ENCODE data around the gene KDELR1. TPM values are rescaled to one million over a fixed set of nuclear protein-coding genes. Genes with fewer than 3 reads are reported as not detected.

Gene KDELR1
- total and polyA plus RNA-seq, 9 of the 15 experiments (the other 6 are each of a cell fraction or from before 2014, with no cell fraction given): 6.1 to 165 (median 58.5) TPM

DNA sequence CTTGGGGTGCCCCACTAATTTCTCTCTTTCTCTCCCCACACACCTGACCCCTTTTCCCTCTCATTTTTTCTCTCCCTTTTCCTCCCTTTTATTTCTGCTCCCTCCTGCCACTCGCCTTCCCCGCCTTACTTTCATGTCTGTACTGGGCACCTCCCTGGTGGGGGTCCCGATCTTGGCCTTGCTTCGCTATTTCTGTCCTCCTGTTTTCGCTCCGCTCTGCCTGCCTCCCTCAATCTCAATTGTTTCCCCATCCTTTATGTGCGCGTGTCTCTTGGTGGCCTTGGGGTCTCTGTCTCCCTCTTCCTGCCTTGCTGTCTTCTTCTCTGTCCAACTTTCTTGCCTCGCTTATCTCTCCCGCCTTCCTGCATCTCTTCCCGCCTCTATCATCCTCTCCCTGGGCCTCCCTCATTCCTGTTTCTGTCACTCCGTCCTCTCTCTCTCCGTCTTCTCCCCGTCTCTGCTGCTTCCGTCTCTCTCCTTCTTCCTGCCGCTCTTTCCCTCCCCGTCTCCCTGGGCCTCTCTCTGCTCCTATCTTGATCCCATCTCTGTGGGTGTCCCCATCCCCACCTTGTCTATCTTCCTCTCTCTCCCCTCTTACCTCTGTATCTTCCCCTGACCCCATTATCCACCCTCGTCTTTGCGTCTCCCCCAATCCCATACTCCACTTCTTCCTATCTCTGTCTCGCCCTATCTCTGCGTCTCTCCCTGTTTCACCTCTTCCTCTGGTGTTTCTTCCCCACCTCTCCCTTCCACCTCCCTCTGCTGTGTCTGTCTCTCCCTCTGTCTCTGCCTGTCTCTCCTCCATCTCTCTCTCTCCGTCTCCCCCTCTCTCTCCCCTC, 6.1 kb upstream of the KDELR1 start (continued):
- TF ChIP-seq, protein P1, sequence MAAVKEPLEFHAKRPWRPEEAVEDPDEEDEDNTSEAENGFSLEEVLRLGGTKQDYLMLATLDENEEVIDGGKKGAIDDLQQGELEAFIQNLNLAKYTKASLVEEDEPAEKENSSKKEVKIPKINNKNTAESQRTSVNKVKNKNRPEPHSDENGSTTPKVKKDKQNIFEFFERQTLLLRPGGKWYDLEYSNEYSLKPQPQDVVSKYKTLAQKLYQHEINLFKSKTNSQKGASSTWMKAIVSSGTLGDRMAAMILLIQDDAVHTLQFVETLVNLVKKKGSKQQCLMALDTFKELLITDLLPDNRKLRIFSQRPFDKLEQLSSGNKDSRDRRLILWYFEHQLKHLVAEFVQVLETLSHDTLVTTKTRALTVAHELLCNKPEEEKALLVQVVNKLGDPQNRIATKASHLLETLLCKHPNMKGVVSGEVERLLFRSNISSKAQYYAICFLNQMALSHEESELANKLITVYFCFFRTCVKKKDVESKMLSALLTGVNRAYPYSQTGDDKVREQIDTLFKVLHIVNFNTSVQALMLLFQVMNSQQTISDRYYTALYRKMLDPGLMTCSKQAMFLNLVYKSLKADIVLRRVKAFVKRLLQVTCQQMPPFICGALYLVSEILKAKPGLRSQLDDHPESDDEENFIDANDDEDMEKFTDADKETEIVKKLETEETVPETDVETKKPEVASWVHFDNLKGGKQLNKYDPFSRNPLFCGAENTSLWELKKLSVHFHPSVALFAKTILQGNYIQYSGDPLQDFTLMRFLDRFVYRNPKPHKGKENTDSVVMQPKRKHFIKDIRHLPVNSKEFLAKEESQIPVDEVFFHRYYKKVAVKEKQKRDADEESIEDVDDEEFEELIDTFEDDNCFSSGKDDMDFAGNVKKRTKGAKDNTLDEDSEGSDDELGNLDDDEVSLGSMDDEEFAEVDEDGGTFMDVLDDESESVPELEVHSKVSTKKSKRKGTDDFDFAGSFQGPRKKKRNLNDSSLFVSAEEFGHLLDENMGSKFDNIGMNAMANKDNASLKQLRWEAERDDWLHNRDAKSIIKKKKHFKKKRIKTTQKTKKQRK (IDR thresholded peaks at IDR 0.05; ENCODE audit: borderline replicate concordance, low read depth, low read length): no peak
- TF ChIP-seq CBX5 (IDR thresholded peaks at IDR 0.05; ENCODE audit: borderline replicate concordance, low read depth) (no peak), ESRRB (CRISPR knock-in tag; IDR thresholded peaks at IDR 0.05; ENCODE audit: borderline replicate concordance) (no peak), ILK (tag; IDR thresholded peaks at IDR 0.05; ENCODE audit: borderline replicate concordance, low read depth) (no peak), RBM39 (optimal IDR thresholded peaks at IDR 0.05; ENCODE audit: low read depth, low read length) (no peak), ZNF232 (CRISPR knock-in tag; IDR thresholded peaks at IDR 0.05) (no peak), E2F3 (CRISPR knock-in tag; IDR thresholded peaks at IDR 0.05) (no peak), ZBTB1 (CRISPR knock-in tag; IDR thresholded peaks at IDR 0.05; ENCODE audit: borderline replicate concordance, low read depth) (no peak), SMARCB1 (IDR thresholded peaks at IDR 0.05; ENCODE audit: insufficient read length, low read depth) (no peak)
- TF ChIP-seq, protein P2, sequence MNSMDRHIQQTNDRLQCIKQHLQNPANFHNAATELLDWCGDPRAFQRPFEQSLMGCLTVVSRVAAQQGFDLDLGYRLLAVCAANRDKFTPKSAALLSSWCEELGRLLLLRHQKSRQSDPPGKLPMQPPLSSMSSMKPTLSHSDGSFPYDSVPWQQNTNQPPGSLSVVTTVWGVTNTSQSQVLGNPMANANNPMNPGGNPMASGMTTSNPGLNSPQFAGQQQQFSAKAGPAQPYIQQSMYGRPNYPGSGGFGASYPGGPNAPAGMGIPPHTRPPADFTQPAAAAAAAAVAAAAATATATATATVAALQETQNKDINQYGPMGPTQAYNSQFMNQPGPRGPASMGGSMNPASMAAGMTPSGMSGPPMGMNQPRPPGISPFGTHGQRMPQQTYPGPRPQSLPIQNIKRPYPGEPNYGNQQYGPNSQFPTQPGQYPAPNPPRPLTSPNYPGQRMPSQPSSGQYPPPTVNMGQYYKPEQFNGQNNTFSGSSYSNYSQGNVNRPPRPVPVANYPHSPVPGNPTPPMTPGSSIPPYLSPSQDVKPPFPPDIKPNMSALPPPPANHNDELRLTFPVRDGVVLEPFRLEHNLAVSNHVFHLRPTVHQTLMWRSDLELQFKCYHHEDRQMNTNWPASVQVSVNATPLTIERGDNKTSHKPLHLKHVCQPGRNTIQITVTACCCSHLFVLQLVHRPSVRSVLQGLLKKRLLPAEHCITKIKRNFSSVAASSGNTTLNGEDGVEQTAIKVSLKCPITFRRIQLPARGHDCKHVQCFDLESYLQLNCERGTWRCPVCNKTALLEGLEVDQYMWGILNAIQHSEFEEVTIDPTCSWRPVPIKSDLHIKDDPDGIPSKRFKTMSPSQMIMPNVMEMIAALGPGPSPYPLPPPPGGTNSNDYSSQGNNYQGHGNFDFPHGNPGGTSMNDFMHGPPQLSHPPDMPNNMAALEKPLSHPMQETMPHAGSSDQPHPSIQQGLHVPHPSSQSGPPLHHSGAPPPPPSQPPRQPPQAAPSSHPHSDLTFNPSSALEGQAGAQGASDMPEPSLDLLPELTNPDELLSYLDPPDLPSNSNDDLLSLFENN (IDR thresholded peaks at IDR 0.05; ENCODE audit: low read depth in 2 of 2, low read length in 2 of 2): no peak
- TF ChIP-seq, protein P3, sequence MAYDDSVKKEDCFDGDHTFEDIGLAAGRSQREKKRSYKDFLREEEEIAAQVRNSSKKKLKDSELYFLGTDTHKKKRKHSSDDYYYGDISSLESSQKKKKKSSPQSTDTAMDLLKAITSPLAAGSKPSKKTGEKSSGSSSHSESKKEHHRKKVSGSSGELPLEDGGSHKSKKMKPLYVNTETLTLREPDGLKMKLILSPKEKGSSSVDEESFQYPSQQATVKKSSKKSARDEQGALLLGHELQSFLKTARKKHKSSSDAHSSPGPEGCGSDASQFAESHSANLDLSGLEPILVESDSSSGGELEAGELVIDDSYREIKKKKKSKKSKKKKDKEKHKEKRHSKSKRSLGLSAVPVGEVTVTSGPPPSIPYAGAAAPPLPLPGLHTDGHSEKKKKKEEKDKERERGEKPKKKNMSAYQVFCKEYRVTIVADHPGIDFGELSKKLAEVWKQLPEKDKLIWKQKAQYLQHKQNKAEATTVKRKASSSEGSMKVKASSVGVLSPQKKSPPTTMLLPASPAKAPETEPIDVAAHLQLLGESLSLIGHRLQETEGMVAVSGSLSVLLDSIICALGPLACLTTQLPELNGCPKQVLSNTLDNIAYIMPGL (CRISPR knock-in tag; IDR thresholded peaks at IDR 0.05): no peak
- TF ChIP-seq, protein P4, sequence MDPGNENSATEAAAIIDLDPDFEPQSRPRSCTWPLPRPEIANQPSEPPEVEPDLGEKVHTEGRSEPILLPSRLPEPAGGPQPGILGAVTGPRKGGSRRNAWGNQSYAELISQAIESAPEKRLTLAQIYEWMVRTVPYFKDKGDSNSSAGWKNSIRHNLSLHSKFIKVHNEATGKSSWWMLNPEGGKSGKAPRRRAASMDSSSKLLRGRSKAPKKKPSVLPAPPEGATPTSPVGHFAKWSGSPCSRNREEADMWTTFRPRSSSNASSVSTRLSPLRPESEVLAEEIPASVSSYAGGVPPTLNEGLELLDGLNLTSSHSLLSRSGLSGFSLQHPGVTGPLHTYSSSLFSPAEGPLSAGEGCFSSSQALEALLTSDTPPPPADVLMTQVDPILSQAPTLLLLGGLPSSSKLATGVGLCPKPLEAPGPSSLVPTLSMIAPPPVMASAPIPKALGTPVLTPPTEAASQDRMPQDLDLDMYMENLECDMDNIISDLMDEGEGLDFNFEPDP (CRISPR knock-in tag; IDR thresholded peaks at IDR 0.05): no peak; the same call in 1 of the 2 replicates
- TF ChIP-seq, protein P5, sequence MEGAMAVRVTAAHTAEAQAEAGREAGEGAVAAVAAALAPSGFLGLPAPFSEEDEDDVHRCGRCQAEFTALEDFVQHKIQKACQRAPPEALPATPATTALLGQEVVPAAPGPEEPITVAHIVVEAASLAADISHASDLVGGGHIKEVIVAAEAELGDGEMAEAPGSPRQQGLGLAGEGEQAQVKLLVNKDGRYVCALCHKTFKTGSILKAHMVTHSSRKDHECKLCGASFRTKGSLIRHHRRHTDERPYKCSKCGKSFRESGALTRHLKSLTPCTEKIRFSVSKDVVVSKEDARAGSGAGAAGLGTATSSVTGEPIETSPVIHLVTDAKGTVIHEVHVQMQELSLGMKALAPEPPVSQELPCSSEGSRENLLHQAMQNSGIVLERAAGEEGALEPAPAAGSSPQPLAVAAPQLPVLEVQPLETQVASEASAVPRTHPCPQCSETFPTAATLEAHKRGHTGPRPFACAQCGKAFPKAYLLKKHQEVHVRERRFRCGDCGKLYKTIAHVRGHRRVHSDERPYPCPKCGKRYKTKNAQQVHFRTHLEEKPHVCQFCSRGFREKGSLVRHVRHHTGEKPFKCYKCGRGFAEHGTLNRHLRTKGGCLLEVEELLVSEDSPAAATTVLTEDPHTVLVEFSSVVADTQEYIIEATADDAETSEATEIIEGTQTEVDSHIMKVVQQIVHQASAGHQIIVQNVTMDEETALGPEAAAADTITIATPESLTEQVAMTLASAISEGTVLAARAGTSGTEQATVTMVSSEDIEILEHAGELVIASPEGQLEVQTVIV (CRISPR knock-in tag; IDR thresholded peaks at IDR 0.05; ENCODE audit: borderline replicate concordance): no peak

Measured in K562 (cell line).